AG04450 (cell line): ENCODE results near the gene SLC25A47. TPM values are rescaled to one million over a fixed set of nuclear protein-coding genes. Genes with fewer than 3 reads are reported as not detected.

Experiments used
- CTCF ChIA-PET: fragments of 300-600, 350-600 bp; formaldehyde crosslinking; extraction: SDS; loops from one replicate; lab custom pipeline; 2022; ENCODE audit warnings: antibody characterized with exemption, inconsistent platforms; lab: Charles Lee
- POLR2A ChIA-PET: fragments of 350-600 bp; formaldehyde crosslinking; extraction: SDS; loops from one replicate; lab custom pipeline; 2021; ENCODE audit warnings: antibody characterized with exemption, inconsistent platforms; lab: Yijun Ruan, JAX
- DNase-seq: peaks from one replicate; pipeline ENCODE4 v3.0.0-alpha.2; 2011; ENCODE audit warnings: low read depth, low spot score
- H3K27ac ChIP-seq: one replicate; pipeline ENCODE4 v1.5.1; 2012; ENCODE audit warnings: low read depth, low read length, control low read depth
- H3K27me3 ChIP-seq: one replicate; pipeline ENCODE4 v1.6.0; 2012; ENCODE audit warnings: low read length; ENCODE audit not compliant: control insufficient read depth, insufficient read depth
- H3K4me3 ChIP-seq: 2 replicates; pipeline ENCODE4 v1.5.1; 2011; ENCODE audit warnings: mild to moderate bottlenecking, low read depth, low read length, control low read depth
- H3K9me3 ChIP-seq: 2 replicates; pipeline ENCODE4 v1.5.1; 2012; ENCODE audit warnings: low read length; ENCODE audit not compliant: control insufficient read depth, insufficient read depth
- polyA plus RNA-seq: library from polyadenylated mRNA; depleted of rRNA; stranded (reverse); fragments of >200 nt; gene quantifications from 2 replicates; pipeline ENCODE4 v1.2.3, GENCODE V29; 2011
- TF ChIP-seq, protein P1 (sequence below): IDR thresholded peaks from 2 replicates; pipeline ENCODE4 v1.5.1; 2011; ENCODE audit warnings: low read depth, low read length, control low read depth, inconsistent platforms

SLC25A47 gene
- polyA plus RNA-seq, 1 experiment = not detected

DNA sequence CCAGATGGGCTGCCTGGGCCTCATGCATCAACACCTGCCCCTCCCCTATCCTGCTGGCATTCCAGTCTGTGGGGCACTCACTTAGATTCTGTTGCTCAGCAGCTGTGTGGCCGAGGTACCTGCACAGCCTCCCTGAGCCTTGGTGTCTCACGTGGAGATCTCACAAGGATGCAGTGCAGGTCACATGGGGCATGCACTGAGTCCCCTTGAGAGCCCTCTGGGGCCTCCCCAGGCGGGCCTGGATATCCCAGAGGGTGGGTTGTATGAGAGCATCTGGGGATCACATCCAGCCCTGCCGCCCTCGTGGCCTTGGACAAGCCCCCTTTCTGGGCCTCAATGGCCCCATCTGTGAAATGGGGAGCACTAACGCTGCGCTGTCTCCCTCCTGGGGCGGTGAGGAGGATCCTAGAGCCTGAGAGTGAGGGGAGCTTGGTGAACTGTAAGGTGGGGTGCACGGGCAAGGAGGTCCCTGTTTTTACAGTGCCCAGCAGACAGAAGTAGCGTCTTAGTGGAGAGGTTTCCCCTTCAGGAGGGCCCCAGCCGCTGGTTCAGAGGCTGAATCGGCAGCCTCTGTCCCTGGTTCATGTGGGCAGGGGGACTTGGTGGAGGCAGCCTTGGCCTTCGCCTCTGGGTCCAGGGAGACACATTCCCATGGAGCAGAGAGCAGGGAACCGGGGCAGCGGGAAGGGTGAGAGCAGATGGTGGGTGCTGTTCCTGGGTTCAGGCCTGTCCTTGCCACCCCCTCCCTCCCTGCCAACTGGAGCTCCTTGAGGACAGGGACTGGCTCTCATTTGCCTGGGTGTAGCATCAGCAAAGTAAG lies 791 bp upstream of the SLC25A47 start:
- H3K27ac ChIP-seq = no peak overlapping the region
- no peak overlapping the region for H3K4me3 ChIP-seq
- CTCF ChIA-PET = no interaction called here
- POLR2A ChIA-PET = interaction anchor here (0.6 kb wide), 1 partner anchor 38 kb away, joined by 3 read pairs; no protein-coding TSS in a partner anchor
- DNase-seq = no peak
- TF ChIP-seq, protein P1, sequence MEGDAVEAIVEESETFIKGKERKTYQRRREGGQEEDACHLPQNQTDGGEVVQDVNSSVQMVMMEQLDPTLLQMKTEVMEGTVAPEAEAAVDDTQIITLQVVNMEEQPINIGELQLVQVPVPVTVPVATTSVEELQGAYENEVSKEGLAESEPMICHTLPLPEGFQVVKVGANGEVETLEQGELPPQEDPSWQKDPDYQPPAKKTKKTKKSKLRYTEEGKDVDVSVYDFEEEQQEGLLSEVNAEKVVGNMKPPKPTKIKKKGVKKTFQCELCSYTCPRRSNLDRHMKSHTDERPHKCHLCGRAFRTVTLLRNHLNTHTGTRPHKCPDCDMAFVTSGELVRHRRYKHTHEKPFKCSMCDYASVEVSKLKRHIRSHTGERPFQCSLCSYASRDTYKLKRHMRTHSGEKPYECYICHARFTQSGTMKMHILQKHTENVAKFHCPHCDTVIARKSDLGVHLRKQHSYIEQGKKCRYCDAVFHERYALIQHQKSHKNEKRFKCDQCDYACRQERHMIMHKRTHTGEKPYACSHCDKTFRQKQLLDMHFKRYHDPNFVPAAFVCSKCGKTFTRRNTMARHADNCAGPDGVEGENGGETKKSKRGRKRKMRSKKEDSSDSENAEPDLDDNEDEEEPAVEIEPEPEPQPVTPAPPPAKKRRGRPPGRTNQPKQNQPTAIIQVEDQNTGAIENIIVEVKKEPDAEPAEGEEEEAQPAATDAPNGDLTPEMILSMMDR = no peak
- no peaks in the 10 kb centered on the region for H3K27me3 ChIP-seq
- H3K9me3 ChIP-seq = no peaks in the 10 kb centered on the region

DNA sequence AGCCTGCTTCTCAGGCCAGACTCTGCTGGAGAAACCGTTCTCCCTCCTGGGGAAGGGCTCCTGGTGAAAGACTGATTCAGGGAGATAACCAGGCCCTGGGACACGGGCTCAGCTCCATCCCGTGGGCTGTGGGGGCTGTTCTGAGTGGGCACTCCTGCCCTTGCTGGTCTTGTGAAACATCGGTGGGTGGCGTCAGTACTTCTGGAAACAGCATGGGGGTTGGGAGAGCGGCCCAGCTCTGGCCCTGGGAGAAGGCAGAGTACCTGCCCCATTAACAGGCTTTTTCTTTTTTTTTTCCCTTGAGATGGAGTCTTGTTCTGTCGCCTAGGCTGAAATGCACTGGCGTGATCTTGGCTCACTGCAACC lies 786 bp downstream of the SLC25A47 start:
- Histone ChIP-seq H3K9me3 (no peaks in the 10 kb centered on the region; the same call in 1 of the 2 replicates), H3K4me3 (no peak overlapping the region), H3K27ac (no peak overlapping the region), H3K27me3 (peaks cover 2% of the 10 kb centered on the region)
- no peak for DNase-seq
- CTCF ChIA-PET = no interaction called here
- TF ChIP-seq, protein P1 = no peak
- POLR2A ChIA-PET = no interaction called here

DNA sequence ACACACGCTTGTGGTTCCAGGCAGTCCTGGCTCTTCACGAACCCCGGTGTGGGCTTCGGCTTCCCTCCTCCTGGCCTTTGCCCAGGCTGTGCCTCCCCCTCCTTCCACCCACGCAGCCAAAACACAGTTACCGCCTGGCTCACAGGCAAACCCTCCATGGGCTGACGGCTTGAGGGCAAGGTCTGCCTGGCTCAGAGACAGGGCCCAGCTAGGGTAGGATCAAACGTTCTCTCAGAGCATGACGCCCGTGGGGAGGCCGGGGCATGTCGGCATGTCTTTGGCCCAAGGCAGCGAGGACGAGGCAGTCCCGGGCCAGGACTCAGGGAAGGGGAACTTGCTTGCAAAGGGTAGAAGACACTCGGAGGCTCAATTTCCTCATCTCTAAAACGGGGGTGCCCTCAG lies 2.1 kb downstream of the SLC25A47 start:
- TF ChIP-seq, protein P1 = no peak
- Histone ChIP-seq H3K27me3 (peaks cover 2% of the 10 kb centered on the region), H3K27ac (no peak overlapping the region), H3K9me3 (no peaks in the 10 kb centered on the region; the same call in 1 of the 2 replicates), H3K4me3 (no peak overlapping the region)
- ChIA-PET CTCF (no interaction called here), POLR2A (no interaction called here)
- DNase-seq = no peak

DNA sequence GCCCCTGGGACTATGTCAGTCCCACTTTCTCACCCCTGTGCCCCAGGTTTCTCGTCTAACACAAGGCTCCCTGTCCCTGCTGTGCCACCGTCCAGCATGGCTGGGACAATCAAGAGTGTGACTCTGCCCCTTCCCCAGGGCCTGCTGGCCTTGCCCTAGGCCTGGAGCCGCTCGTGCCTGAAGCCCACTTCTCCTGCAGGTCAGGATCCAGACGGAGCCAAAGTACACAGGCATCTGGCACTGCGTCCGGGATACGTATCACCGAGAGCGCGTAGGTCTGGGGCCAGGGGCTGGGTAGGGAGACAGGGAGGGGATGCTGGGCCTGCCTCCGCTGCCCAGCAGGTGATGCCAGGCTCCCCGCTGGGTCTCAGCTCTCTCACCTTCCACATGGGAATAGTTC lies 2.8 kb downstream of the SLC25A47 start:
- H3K27me3 ChIP-seq = peaks cover 2% of the 10 kb centered on the region
- H3K4me3 ChIP-seq = no peak overlapping the region
- TF ChIP-seq, protein P1 = no peak
- no peaks in the 10 kb centered on the region; the same call in 1 of the 2 replicates for H3K9me3 ChIP-seq
- POLR2A ChIA-PET = no interaction called here
- CTCF ChIA-PET = no interaction called here
- H3K27ac ChIP-seq = no peak overlapping the region
- no peak for DNase-seq

DNA sequence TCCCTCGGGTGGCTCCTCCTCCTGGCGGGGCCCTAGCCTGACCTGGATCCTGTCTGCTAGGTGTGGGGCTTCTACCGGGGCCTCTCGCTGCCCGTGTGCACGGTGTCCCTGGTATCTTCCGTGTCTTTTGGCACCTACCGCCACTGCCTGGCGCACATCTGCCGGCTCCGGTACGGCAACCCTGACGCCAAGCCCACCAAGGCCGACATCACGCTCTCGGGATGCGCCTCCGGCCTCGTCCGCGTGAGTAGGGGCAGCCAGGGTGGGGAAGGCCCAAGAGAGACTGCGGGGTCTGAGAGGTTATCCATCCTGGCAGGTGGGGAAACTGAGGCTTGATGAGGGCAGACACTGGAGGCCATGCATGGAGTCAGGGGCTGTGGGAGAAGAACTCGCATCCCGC lies 4.0 kb downstream of the SLC25A47 start:
- ChIA-PET POLR2A (no interaction called here), CTCF (no interaction called here)
- Histone ChIP-seq H3K4me3 (no peak overlapping the region), H3K27me3 (peaks cover 2% of the 10 kb centered on the region), H3K9me3 (no peaks in the 10 kb centered on the region; the same call in 1 of the 2 replicates), H3K27ac (no peak overlapping the region)
- no peak for DNase-seq
- TF ChIP-seq, protein P1 = no peak
